Mesenchymal stem cell (in vitro differentiated cells and primary cell): ENCODE measurements around the gene KRT82.
A peak's percentile ranks its signal among the peaks of the same experiment; 100 is the strongest.
"Not testable (repeated sequence)": the region's sequence is repeated elsewhere in the genome, so short reads cannot be mapped to it uniquely, and the experiment has no call there.

Source experiments
- DNase-seq: peaks from one replicate; pipeline ENCODE4 v3.0.0-alpha.2; 2013
- H2AFZ ChIP-seq: one replicate; pipeline ENCODE4 v1.6.1; 2013; ENCODE audit warnings: low read depth, mild to moderate bottlenecking, control low read depth, inconsistent platforms, low read length, moderate library complexity
- H2AK5ac ChIP-seq: 2 replicates; pipeline ENCODE4 v1.6.1; 2013; ENCODE audit warnings: low read length, moderate library complexity, mild to moderate bottlenecking, inconsistent platforms; ENCODE audit not compliant: severe bottlenecking
- H2BK120ac ChIP-seq: one replicate; pipeline ENCODE4 v1.6.1; 2013; ENCODE audit warnings: low read depth, mild to moderate bottlenecking, inconsistent platforms, low read length, moderate library complexity
- H2BK12ac ChIP-seq, 2 experiments: one replicate each; pipeline ENCODE4 v1.6.1; 2013; ENCODE audit warnings: inconsistent platforms in 2 of 2, low read length in 2 of 2, mild to moderate bottlenecking in 2 of 2, moderate library complexity in 2 of 2, control low read depth in 1 of 2
- H2BK15ac ChIP-seq: one replicate; pipeline ENCODE4 v1.6.1; 2013; ENCODE audit warnings: mild to moderate bottlenecking, low read depth, inconsistent platforms; ENCODE audit not compliant: poor library complexity, severe bottlenecking
- H2BK5ac ChIP-seq: 2 replicates; pipeline ENCODE4 v1.6.1; 2013; ENCODE audit warnings: low read depth, mild to moderate bottlenecking, low read length, control low read depth, inconsistent platforms; ENCODE audit not compliant: poor library complexity, severe bottlenecking
- H3K14ac ChIP-seq, 2 experiments: one replicate each; pipeline ENCODE4 v1.6.1; 2013; ENCODE audit warnings: inconsistent platforms in 2 of 2, low read length in 2 of 2, control low read depth in 1 of 2, mild to moderate bottlenecking in 1 of 2, moderate library complexity in 1 of 2
- H3K18ac ChIP-seq, 2 experiments: one replicate each; pipeline ENCODE4 v1.6.1; 2013; ENCODE audit warnings: inconsistent platforms in 2 of 2, low read length in 2 of 2, control low read depth in 1 of 2, low read depth in 1 of 2, mild to moderate bottlenecking in 1 of 2
- H3K23ac ChIP-seq, 2 experiments: one replicate each; pipeline ENCODE4 v1.6.1; 2013; ENCODE audit warnings: inconsistent platforms in 2 of 2, low read length in 2 of 2, mild to moderate bottlenecking in 2 of 2, moderate library complexity in 2 of 2, control low read depth in 1 of 2
- H3K27ac ChIP-seq: 2 replicates; pipeline ENCODE4 v1.5.1; 2013; ENCODE audit warnings: mild to moderate bottlenecking, moderate library complexity, low read length, control low read depth, inconsistent platforms; ENCODE audit not compliant: poor library complexity, severe bottlenecking
- H3K27me3 ChIP-seq, 2 experiments: 2 replicates each; pipeline versions ENCODE4 v1.6.1 to v1.7.0; 2013; ENCODE audit warnings: low read length in 2 of 2, mild to moderate bottlenecking in 2 of 2, moderate library complexity in 2 of 2, control low read depth in 1 of 2, inconsistent platforms in 1 of 2; ENCODE audit not compliant: control insufficient read depth in 1 of 2, insufficient read depth in 1 of 2
- H3K36me3 ChIP-seq, 2 experiments: 2 replicates each; pipeline versions ENCODE4 v1.6.1 to v1.7.0; 2013; ENCODE audit warnings: low read length in 2 of 2, control low read depth in 1 of 2, inconsistent platforms in 1 of 2, low read depth in 1 of 2, mild to moderate bottlenecking in 1 of 2; ENCODE audit not compliant: insufficient read depth in 2 of 2, control insufficient read depth in 1 of 2
- H3K4ac ChIP-seq, 2 experiments: one replicate each; pipeline ENCODE4 v1.6.1; 2013; ENCODE audit warnings: inconsistent platforms in 2 of 2, low read length in 2 of 2, mild to moderate bottlenecking in 2 of 2, moderate library complexity in 2 of 2, control low read depth in 1 of 2, low read depth in 1 of 2
- H3K4me1 ChIP-seq: 2 replicates; pipeline ENCODE4 v1.6.1; 2013; ENCODE audit warnings: low read depth, low read length, control low read depth; ENCODE audit not compliant: control insufficient read depth, insufficient read depth
- H3K4me2 ChIP-seq: 2 replicates; pipeline ENCODE4 v1.6.1; 2013; ENCODE audit warnings: low read length, mild to moderate bottlenecking, inconsistent platforms; ENCODE audit not compliant: poor library complexity, severe bottlenecking
- H3K4me3 ChIP-seq, 2 experiments: 2 replicates each; pipeline versions ENCODE4 v1.5.1 to v1.7.0; 2013; ENCODE audit warnings: low read length in 2 of 2, mild to moderate bottlenecking in 2 of 2, control low read depth in 1 of 2, low read depth in 1 of 2; ENCODE audit not compliant: insufficient read depth in 1 of 2
- H3K79me1 ChIP-seq: replicated peaks from 2 replicates; pipeline ENCODE4 v1.6.1; 2013; ENCODE audit warnings: mild to moderate bottlenecking, control low read depth, low read length, inconsistent platforms; ENCODE audit not compliant: poor library complexity, severe bottlenecking
- H3K9ac ChIP-seq: 2 replicates; pipeline ENCODE4 v1.7.0; 2013; ENCODE audit warnings: mild to moderate bottlenecking, low read length, moderate library complexity
- H3K9me3 ChIP-seq: 2 replicates; pipeline ENCODE4 v1.7.0; 2013; ENCODE audit warnings: mild to moderate bottlenecking, low read length; ENCODE audit not compliant: control insufficient read depth
- H4K8ac ChIP-seq: one replicate; pipeline ENCODE4 v1.6.1; 2013; ENCODE audit warnings: inconsistent platforms, mild to moderate bottlenecking, low read length, moderate library complexity
- H4K91ac ChIP-seq: one replicate; pipeline ENCODE4 v1.6.1; 2013; ENCODE audit warnings: mild to moderate bottlenecking, low read length, inconsistent platforms
- WGBS: methylation state at CpG from one replicate; pipeline ENCODE4 v1.1.7; 2013; ENCODE audit warnings: mixed read lengths; 5-methylcytosine and 5-hydroxymethylcytosine counted together

KRT82 gene

GRCh38 chr12:52413782-52414345, 7.7 kb upstream of the KRT82 start:
- Histone ChIP-seq H3K23ac (no peak overlapping the region), H3K18ac (no peak overlapping the region), H2BK5ac (no peak overlapping the region), H3K14ac (no peak overlapping the region), H3K4me3 (no peak overlapping the region), H2BK120ac (no peak overlapping the region), H3K27ac (no peak overlapping the region), H3K9me3 (no peaks in the 10 kb centered on the region), H3K4me1 (peaks cover 2% of the 10 kb centered on the region), H3K9ac (no peak overlapping the region), H3K4ac (no peak overlapping the region), H2BK15ac (peak overlapping the region; percentile 5), H2BK12ac (no peak overlapping the region), H2AFZ (no peak overlapping the region), H3K79me1 (no peaks in the 10 kb centered on the region), H3K4me2 (no peak overlapping the region), H4K91ac (peak overlapping the region; percentile 52), H2AK5ac (no peak overlapping the region), H3K27me3 (peaks cover 21 to 26% of the 10 kb centered on the region in 2 experiments), H3K36me3 (no peaks in the 10 kb centered on the region), H4K8ac (no peak overlapping the region)
- DNase-seq = no peak
- 65% methylated on average over 8 of the region's 8 CpGs for WGBS

- Histone ChIP-seq H3K4ac (no peak overlapping the region), H3K4me2 (no peak overlapping the region), H3K4me1 (peaks cover 2% of the 10 kb centered on the region), H3K36me3 (no peaks in the 10 kb centered on the region), H3K23ac (no peak overlapping the region), H3K9me3 (no peaks in the 10 kb centered on the region), H2BK12ac (no peak overlapping the region), H4K91ac (no peak overlapping the region), H3K27me3 (peaks cover 21 to 32% of the 10 kb centered on the region in 2 experiments), H3K79me1 (no peaks in the 10 kb centered on the region), H3K18ac (no peak overlapping the region), H3K14ac (no peak overlapping the region), H2BK120ac (no peak overlapping the region), H2BK5ac (no peak overlapping the region), H3K4me3 (no peak overlapping the region), H3K27ac (no peak overlapping the region), H2AFZ (no peak overlapping the region), H4K8ac (no peak overlapping the region), H3K9ac (no peak overlapping the region), H2BK15ac (no peak overlapping the region), H2AK5ac (no peak overlapping the region)
- 43% methylated on average over 4 of the region's 4 CpGs for WGBS
- no peak for DNase-seq
Measured at GRCh38 chr12:52413202-52413601, 7.1 kb upstream of the KRT82 start.

GRCh38 chr12:52411815-52412214, 5.7 kb upstream of the KRT82 start:
- Histone ChIP-seq H2BK15ac (no peak overlapping the region), H3K9ac (no peak overlapping the region), H3K14ac (no peak overlapping the region), H3K36me3 (no peaks in the 10 kb centered on the region), H3K23ac (no peak overlapping the region), H2BK120ac (no peak overlapping the region), H3K9me3 (no peaks in the 10 kb centered on the region), H3K27me3 (peaks cover 20 to 44% of the 10 kb centered on the region in 2 experiments), H3K79me1 (no peaks in the 10 kb centered on the region), H4K91ac (no peak overlapping the region), H3K4me1 (peaks cover 2% of the 10 kb centered on the region), H2AFZ (no peak overlapping the region), H2AK5ac (no peak overlapping the region), H2BK5ac (no peak overlapping the region), H3K27ac (no peak overlapping the region), H3K4ac (no peak overlapping the region), H2BK12ac (no peak overlapping the region), H3K4me2 (no peak overlapping the region), H3K18ac (no peak overlapping the region), H4K8ac (no peak overlapping the region), H3K4me3 (no peak overlapping the region)
- no peak for DNase-seq
- WGBS = 73% methylated on average over 9 of the region's 10 CpGs

GRCh38 chr12:52410589-52411248, 4.6 kb upstream of the KRT82 start:
- not testable (repeated sequence) for H3K4ac ChIP-seq, H2BK12ac ChIP-seq, H3K14ac ChIP-seq, H2BK120ac ChIP-seq, H2AK5ac ChIP-seq, H3K18ac ChIP-seq, H3K23ac ChIP-seq, H3K27ac ChIP-seq, H3K4me1 ChIP-seq, H2AFZ ChIP-seq, H3K79me1 ChIP-seq, H4K91ac ChIP-seq, H3K4me2 ChIP-seq, H3K9me3 ChIP-seq, H2BK15ac ChIP-seq, H2BK5ac ChIP-seq, H3K9ac ChIP-seq, H3K36me3 ChIP-seq, H4K8ac ChIP-seq, DNase-seq, H3K4me3 ChIP-seq
- WGBS = no CpG with 5 or more reads among the region's 1 CpG
- H3K27me3 ChIP-seq = peaks cover 29 to 55% of the 10 kb centered on the region in 2 experiments
